Caki2 (cell line): ENCODE results near the gene CYP2C19. TPM values are rescaled to one million over a fixed set of nuclear protein-coding genes. Genes with fewer than 3 reads are reported as not detected.
"Not testable (repeated sequence)": the region's sequence is repeated elsewhere in the genome, so short reads cannot be mapped to it uniquely, and the experiment has no call there.

ENCODE experiments used
- DNase-seq: peaks from one replicate; pipeline ENCODE4 v3.0.0-alpha.2; 2015; ENCODE audit warnings: low read depth
- in situ Hi-C: cut with HindIII; loops from 2 replicates; pipeline ENCODE4 v1.10.0; 2016; ENCODE audit warnings: low sequenced_read_pairs, low pct_unique_long_range_greater_than_20kb, mixed read lengths
- total RNA-seq: library from RNA; depleted of rRNA; stranded (reverse); fragments of >200 nt; shearing (Covaris generic); gene quantifications from 2 replicates; pipeline ENCODE4 v1.2.3, GENCODE V29; 2014; ENCODE audit warnings: low replicate concordance; rRNA removed

CYP2C19 gene
- total RNA-seq = 0.41 TPM in 1 of 2 replicates, not detected in the other

DNA sequence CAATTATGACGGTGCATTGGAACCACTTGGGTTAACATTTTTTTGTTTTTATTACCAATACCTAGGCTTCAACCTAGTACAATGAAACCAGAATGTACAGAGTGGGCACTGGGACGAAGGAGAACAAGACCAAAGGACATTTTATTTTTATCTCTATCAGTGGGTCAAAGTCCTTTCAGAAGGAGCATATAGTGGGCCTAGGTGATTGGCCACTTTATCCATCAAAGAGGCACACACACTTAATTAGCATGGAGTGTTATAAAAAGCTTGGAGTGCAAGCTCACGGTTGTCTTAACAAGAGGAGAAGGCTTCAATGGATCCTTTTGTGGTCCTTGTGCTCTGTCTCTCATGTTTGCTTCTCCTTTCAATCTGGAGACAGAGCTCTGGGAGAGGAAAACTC is at the start of gene CYP2C19:
TSS of gene CYP2C19 (plus strand) at position 289 of the 400 bp plus-strand sequence. CDS start at position 314, 25 bp downstream.
- DNase-seq = no peak
- in situ Hi-C loops = no loop called here

DNA sequence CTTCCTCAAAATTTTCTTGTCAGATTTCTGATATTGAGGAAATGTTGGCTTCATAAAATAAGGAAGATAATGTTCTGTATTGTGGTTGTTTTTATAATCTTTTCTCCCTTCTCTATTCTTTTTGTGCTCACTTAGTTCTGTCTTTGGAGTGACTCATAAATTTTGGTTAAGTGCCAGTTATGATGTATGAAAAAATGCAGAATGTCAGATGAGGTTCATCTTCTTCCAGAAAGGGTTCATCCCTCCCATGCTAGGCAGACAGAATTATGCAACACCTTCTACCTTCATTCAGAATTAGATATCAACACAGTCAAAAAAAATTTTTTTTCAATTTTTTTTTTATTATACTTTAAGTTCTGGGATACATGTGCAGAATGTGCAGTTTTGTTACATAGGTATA is 36.6 kb upstream of the CYP2C19 start:
- DNase-seq = no peak
- in situ Hi-C loops = no loop called here

DNA sequence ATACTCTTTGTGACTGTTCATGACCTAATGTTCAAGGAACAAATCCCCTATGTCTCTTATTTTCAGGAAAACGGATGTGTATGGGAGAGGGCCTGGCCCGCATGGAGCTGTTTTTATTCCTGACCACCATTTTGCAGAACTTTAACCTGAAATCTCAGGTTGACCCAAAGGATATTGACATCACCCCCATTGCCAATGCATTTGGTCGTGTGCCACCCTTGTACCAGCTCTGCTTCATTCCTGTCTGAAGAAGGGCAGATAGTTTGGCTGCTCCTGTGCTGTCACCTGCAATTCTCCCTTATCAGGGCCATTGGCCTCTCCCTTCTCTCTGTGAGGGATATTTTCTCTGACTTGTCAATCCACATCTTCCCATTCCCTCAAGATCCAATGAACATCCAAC is 27.3 kb upstream of the CYP2C19 start:
- no peak for DNase-seq
- in situ Hi-C loops = no loop called here

DNA sequence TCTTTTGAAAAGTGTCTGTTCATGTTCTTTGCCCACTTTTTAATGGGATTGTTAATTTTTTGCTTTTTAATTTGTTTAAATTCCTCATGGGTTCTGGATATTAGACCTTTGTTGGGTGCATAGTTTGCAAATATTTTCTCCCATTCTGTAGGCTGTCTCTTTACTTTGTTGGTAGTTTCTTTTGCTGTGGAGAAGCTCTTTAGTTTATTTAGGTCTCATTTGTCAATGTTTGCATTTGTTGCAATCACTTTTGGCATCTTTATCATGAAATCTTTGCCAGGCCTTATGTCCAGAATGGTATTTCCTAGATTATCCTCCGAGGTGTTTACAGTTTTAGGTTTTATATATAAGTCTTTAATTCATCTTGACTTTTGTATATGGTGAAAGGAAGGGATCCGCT is 23.9 kb upstream of the CYP2C19 start:
- in situ Hi-C loops = no loop called here
- no peak for DNase-seq

- in situ Hi-C loops = no loop called here
Measured at GRCh38 chr10:94747137-94747536, 15.3 kb upstream of the CYP2C19 start.

GRCh38 chr10:94747838-94748237 is 14.6 kb upstream of the CYP2C19 start:
- no peak for DNase-seq
- in situ Hi-C loops = no loop called here

More at GRCh38 chr10:94747137-94747536, 15.3 kb upstream of the CYP2C19 start:
- DNase-seq = no peak

DNA sequence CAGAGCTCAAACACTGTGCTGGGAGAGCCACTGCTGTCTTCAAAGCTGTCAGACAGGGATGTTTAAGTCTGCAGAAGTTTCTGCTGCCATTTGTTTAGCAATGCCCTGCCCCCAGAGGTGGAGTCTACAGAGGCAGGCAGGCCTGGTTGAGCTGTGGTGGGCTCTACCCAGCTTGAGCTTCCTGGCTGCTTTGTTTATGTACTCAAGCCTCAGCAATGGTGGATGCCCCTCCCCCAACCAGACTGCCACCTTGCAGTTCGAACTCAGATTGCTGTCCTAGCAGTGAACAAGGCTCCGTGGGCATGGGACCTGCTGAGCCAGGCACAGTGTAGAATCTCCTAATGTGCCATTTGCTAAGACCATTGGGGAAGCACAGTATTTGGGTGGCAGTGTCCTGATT is 4.6 kb upstream of the CYP2C19 start:
- in situ Hi-C loops = no loop called here

GRCh38 chr10:94760586-94761178 is 1.8 kb upstream of the CYP2C19 start:
- in situ Hi-C loops = no loop called here
- no peak for DNase-seq

More for the DNA sequence above, 4.6 kb upstream of the CYP2C19 start:
- no peak for DNase-seq

GRCh38 chr10:94775425-94775824 is 12.9 kb downstream of the CYP2C19 start:
- DNase-seq, in situ Hi-C loops: not testable (repeated sequence)

DNA sequence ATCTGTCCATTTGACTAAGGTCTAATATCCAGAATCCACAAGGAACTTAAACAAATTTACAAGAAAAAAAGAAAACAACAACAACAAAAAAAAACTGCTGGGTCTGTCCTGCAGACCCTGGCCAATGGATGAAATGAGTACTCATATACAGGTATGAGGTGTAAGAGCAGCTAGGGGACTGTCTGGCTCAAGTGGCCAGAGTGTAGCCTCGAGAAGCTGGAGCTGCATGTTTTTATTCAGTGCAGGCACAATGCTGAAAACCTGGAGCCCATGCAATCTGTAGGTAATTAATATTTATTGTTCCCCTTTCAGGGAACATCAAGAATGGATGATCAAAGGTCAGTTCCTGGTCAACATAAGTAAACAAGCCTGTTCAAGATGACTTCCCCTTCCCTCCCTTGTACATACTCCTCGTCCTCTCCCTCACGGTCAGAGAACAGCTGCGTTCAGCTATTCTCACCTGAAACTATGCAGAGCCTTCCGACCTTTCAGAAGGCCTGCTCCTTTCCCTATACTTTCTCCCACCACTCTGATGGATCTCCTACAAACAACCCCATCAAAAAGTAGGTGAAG is 15.5 kb downstream of the CYP2C19 start:
- in situ Hi-C loops = no loop called here
- DNase-seq = no peak

DNA sequence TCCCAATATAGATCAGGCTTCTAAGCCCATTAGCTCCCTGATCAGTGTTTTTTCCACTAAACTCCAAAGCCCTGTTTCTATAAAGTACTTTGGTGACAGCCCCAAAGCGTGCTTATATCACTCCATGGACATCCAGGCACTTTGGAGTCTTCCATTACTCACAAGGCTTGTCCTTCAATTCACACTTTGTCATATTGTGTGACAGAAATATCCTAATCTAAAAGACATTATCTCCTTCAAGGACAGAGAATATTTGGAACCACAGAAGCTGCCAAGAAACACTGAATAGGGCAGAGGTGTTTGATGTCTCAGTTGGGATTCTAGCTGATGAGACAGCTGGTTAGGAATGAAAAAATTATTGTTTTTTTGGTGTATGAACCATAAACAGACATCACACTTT is 18.4 kb downstream of the CYP2C19 start:
- in situ Hi-C loops = no loop called here
- DNase-seq = no peak

GRCh38 chr10:94784256-94784655 is 21.8 kb downstream of the CYP2C19 start:
- no peak for DNase-seq
- in situ Hi-C loops = no loop called here

- no peak for DNase-seq
- in situ Hi-C loops = no loop called here
Measured at GRCh38 chr10:94785211-94785610, 22.7 kb downstream of the CYP2C19 start.

DNA sequence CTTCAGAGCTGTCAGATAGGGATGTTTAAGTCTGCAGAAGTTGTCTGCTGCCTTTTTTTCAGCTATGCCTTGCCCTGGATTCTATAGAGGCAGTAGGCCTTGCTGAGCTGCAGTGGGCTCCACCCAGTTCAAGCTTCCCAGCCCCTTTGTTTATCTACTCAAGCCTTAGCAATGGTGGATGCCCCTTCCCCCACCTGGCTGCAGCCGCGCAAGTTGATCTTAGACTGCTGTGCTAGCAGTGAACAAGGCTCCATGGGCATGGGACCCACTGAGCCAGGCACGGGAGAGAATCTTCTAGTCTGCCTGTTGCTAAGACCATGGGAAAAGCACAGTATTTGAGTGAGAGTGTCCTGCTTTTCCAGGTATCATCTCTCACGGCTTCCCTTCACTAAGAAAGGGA is 38.1 kb downstream of the CYP2C19 start:
- DNase-seq, in situ Hi-C loops: not testable (repeated sequence)

GRCh38 chr10:94803307-94803706 is 40.8 kb downstream of the CYP2C19 start:
- in situ Hi-C loops = no loop called here
- DNase-seq = no peak

DNA sequence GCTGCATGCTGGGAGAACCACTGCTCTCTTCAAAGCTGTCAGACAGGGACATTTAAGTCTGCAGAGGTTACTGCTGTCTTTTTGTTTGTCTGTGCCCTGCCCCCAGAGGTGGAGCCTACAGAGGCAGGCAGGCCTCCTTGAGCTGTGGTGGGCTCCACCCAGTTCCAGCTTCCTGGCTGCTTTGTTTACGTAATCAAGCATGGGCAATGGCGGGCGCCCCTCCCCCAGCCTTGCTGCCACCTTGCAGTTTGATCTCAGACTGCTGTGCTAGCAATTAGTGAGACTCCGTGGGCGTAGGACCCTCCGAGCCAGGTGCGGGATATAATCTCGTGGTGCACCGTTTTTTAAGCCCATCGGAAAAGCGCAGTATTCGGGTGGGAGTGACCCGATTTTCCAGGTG is 67.5 kb downstream of the CYP2C19 start:
- in situ Hi-C loops, DNase-seq: not testable (repeated sequence)

DNA sequence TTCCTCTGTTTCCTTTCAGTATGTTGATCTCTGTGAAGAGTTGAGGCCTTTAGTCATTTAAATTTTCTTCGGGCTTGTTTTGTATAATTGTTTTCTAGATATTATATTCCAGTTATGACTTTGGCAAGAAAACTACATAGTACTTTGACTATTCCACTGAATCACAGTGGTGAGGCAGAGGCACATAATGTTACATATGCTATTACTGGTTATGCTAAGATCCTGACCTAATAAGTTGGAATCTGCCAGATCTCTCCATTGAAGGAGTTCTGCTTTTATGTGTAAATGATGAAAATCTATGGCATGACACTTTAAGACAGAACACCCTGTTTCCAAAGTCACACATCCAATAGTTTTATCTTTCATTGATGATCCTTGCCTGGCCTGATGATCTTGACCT is 83.7 kb downstream of the CYP2C19 start:
- DNase-seq = no peak

GRCh38 chr10:94850766-94851165 is 88.3 kb downstream of the CYP2C19 start:
- DNase-seq = no peak
- in situ Hi-C loops = no loop called here

More for the DNA sequence above, 83.7 kb downstream of the CYP2C19 start:
- in situ Hi-C loops = no loop called here

DNA sequence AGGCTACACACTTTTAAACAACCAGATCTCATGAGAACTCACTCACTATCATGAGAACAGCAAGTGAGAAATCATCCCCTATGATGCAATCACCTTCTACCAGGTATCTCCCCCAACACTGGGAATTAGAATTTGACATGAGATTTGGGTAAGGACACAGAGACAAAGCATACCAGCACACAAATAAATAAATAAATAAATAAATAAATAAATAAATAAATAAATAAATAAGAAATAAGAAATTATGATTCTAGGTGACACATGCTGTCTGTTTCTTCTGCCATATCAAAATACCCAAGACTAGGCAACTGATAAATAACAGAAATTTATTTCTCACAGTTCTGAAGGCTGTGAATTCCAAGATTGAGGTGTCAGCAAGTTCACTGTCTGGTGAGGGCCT is 88.8 kb downstream of the CYP2C19 start:
- in situ Hi-C loops = no loop called here
- DNase-seq = no peak

GRCh38 chr10:94852438-94852837 is 90.0 kb downstream of the CYP2C19 start:
- DNase-seq = no peak
- in situ Hi-C loops = no loop called here
